GM10248 (cell line): Measurements from ENCODE around the gene ZMYND12.

Source experiments
- CTCF ChIA-PET: fragments of 300-600 bp; sonication (Branson Sonifier 250); formaldehyde crosslinking; extraction: SDS; loops from one replicate; lab custom pipeline; 2021; ENCODE audit warnings: antibody characterized with exemption; lab: Yijun Ruan, JAX
- POLR2A ChIA-PET: fragments of 350-650 bp; sonication (Branson Sonifier 250); formaldehyde crosslinking; extraction: SDS; loops from one replicate; lab custom pipeline; 2020; ENCODE audit warnings: antibody characterized with exemption; lab: Yijun Ruan, JAX
- DNase-seq: peaks from one replicate; pipeline ENCODE4 v3.0.0; 2012; ENCODE audit errors: extremely low spot score
- TF ChIP-seq, protein P1 (sequence below): IDR thresholded peaks from 2 replicates; pipeline ENCODE4 v1.5.1; 2012; ENCODE audit warnings: mild to moderate bottlenecking, low read depth; ENCODE audit errors: extremely low read depth, missing control alignments, control extremely low read depth

ZMYND12 gene

DNA sequence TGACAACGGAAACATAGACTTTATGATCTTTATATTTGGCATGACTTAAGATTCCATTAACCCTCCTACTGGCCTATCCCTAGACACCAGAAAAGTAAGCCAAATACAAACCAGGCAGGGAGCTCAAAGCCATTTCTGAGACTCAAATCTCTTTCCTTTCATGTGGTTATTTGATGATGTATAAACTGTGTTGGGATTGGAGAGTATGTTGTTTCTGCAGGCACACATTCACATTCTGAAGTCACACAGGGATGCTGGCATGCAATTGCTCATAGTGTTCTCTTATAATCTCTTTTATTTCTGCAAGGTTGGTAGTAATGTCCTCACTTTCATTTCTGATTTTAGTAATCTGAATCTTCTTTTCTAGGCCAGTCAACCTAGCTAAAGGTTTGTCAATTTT lies 5.8 kb downstream of the ZMYND12 start:
- ChIA-PET CTCF (interaction anchor here (0.6 to 2.3 kb wide), 2 partner anchors 24 to 274 kb away, joined by 3 to 5 read pairs; no protein-coding TSS in a partner anchor), POLR2A (no interaction called here)
- no peak for DNase-seq
- TF ChIP-seq, protein P1, sequence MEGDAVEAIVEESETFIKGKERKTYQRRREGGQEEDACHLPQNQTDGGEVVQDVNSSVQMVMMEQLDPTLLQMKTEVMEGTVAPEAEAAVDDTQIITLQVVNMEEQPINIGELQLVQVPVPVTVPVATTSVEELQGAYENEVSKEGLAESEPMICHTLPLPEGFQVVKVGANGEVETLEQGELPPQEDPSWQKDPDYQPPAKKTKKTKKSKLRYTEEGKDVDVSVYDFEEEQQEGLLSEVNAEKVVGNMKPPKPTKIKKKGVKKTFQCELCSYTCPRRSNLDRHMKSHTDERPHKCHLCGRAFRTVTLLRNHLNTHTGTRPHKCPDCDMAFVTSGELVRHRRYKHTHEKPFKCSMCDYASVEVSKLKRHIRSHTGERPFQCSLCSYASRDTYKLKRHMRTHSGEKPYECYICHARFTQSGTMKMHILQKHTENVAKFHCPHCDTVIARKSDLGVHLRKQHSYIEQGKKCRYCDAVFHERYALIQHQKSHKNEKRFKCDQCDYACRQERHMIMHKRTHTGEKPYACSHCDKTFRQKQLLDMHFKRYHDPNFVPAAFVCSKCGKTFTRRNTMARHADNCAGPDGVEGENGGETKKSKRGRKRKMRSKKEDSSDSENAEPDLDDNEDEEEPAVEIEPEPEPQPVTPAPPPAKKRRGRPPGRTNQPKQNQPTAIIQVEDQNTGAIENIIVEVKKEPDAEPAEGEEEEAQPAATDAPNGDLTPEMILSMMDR = no peak

DNA sequence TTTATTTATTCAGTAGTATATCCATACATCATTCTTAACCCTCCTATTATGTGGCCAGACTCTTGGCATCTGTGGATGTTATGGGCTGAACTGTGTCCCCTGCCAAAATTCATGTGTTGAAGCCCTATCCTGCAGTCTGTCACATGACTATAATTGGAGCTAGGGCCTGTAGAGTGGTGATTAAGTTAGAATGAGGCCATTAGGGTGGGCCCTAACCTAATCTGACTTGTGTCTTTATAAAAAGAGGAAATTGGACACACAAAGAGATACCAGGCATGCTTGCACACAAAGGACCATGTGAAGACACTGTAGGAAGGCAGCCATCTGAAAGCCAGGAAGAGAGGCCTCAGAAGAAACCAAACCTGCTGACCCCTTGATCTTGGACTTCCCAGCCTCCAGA lies 6.6 kb downstream of the ZMYND12 start:
- ChIA-PET CTCF (no interaction called here), POLR2A (no interaction called here)
- DNase-seq = no peak
- TF ChIP-seq, protein P1 = no peak

DNA sequence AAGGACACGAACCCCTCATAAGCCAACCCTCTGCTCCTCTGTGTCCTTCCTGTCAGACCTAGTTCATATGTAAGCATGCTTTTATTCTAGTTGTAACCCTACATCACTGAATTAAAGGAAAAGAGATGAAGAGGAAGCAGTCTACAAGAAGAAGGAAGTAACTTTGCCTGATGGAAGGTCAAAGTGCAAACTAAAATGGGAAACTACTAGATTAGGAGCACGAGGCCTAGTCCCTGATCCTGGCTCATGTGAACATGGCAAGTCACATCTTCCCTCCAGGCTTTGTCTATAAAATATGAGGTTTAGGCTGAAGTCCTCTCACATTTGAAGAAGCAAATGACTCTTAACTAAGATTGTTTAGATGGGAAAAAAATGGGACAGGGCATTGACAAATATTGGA lies 13.2 kb downstream of the ZMYND12 start:
- TF ChIP-seq, protein P1 = no peak
- ChIA-PET CTCF (no interaction called here), POLR2A (no interaction called here)
- DNase-seq = no peak

DNA sequence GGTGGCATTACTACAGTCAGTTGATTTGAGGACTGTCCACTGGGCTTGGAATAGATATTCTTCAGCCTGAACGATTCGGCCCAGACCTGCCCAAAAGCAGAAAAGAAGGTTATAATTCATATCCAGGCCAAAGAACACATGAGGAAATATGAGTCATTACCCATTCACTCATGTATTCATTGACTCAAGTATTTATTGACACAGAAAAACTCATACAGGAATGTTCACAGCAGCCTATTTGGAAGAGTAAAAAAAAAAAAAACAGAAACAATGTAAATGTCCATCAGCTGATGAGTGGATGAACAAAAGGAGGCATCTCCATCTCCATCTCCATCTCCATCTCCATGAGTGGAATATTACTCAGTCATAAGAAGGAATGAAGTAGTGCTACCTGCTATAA lies 15.9 kb downstream of the ZMYND12 start:
- POLR2A ChIA-PET = no interaction called here

DNA sequence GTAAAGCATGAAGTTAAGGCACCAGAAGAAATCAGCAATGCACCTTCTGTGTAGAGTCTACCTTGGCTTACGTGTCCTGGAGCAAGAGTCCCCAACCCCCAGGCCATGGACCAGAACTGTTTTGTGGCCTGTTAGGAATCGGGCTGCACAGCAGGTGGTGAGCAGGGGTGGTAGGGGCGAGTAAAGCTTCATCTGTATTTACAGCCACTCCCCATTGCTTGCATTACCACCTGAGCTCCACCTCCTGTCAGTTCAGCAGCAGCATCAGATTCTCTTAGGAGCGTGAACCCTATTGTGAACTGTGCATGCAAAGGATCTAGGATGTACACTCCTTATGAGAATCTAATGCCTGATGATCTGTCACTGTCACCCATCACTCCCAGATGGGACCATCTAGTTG lies 21.5 kb downstream of the ZMYND12 start:
- POLR2A ChIA-PET = no interaction called here
- CTCF ChIA-PET = interaction anchor here (1.5 kb wide), 1 partner anchor 18 kb away, joined by 5 read pairs; no protein-coding TSS in a partner anchor

More for the DNA sequence above, 15.9 kb downstream of the ZMYND12 start:
- TF ChIP-seq, protein P1 = no peak
- CTCF ChIA-PET = interaction anchor here (1.2 kb wide), 1 partner anchor 10 kb away, joined by 5 read pairs; no protein-coding TSS in a partner anchor
- no peak for DNase-seq

DNA sequence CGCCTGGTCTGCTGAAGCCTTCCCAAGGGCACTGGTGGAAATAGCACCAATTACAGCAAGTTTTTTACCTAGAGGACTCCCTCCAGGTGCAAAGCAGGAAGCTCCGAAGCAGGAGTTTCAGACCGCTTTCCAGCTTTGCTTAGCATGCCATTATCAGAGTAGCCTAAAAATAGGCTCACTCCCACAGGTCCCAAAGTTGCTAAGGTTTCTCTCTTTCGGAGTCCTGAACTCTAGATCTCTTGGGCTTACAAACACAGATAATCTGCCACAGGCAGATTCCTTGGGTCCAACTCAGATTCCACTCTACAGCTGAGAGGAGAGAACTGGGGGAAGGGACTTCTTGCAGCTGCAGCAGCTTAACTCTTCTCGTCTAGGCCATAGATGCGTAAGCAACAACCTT lies 22.5 kb downstream of the ZMYND12 start:
- ChIA-PET CTCF (interaction anchor here (1.5 kb wide), 1 partner anchor 19 kb away, joined by 5 read pairs; no protein-coding TSS in a partner anchor), POLR2A (no interaction called here)
- TF ChIP-seq, protein P1 = no peak
- DNase-seq = no peak

More for the DNA sequence above, 21.5 kb downstream of the ZMYND12 start:
- TF ChIP-seq, protein P1 = no peak
- DNase-seq = no peak
